Hepatocyte (in vitro differentiated cells): Measurements from ENCODE around the gene CCL24.
"Not testable (repeated sequence)": the region's sequence is repeated elsewhere in the genome, so short reads cannot be mapped to it uniquely, and the experiment has no call there.

Experiments used
- EZH2 ChIP-seq: fragments of 200-600 bp; sonication (generic); IDR thresholded peaks from 2 replicates; pipeline ENCODE4 v1.6.1; 2016; ENCODE audit warnings: antibody characterized with exemption, mild to moderate bottlenecking, borderline replicate concordance
- TF ChIP-seq, protein P1 (sequence below): fragments of 200-600 bp; sonication (generic); IDR thresholded peaks from 2 replicates; pipeline ENCODE4 v1.5.1; 2016; ENCODE audit warnings: antibody characterized with exemption, mild to moderate bottlenecking; ENCODE audit not compliant: poor library complexity

DNA sequence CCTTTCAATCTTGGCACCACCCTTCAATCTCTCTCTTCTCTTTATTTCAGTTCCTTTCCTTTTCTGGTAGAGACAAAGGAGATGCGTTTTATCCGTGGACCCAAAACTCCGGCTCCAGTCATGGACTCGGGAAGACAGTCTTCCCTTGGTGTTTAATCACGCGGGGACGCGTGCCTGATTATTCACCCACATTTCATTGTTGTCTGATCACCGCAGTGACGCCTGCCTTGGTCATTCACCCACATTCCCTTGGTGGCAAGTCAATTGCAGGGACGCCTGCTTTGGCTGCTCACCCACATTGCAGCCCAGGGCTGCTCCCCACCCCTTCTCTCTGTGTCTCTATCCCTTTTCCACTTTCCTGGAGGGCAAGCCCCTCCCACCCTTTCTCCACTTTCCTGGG is 34.1 kb downstream of the CCL24 start:
- TF ChIP-seq, protein P1, sequence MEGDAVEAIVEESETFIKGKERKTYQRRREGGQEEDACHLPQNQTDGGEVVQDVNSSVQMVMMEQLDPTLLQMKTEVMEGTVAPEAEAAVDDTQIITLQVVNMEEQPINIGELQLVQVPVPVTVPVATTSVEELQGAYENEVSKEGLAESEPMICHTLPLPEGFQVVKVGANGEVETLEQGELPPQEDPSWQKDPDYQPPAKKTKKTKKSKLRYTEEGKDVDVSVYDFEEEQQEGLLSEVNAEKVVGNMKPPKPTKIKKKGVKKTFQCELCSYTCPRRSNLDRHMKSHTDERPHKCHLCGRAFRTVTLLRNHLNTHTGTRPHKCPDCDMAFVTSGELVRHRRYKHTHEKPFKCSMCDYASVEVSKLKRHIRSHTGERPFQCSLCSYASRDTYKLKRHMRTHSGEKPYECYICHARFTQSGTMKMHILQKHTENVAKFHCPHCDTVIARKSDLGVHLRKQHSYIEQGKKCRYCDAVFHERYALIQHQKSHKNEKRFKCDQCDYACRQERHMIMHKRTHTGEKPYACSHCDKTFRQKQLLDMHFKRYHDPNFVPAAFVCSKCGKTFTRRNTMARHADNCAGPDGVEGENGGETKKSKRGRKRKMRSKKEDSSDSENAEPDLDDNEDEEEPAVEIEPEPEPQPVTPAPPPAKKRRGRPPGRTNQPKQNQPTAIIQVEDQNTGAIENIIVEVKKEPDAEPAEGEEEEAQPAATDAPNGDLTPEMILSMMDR = not testable (repeated sequence)
- not testable (repeated sequence) for TF ChIP-seq EZH2
